Measurements from ENCODE around the gene ALKBH6. TPM values are rescaled to one million over a fixed set of nuclear protein-coding genes. Genes with fewer than 3 reads are reported as not detected.

ALKBH6 gene
- total and polyA plus RNA-seq, 9 of the 15 experiments (the other 6 are each of a cell fraction or from before 2014, with no cell fraction given) = 0.67 to 62.0 (median 34.5) TPM

DNA sequence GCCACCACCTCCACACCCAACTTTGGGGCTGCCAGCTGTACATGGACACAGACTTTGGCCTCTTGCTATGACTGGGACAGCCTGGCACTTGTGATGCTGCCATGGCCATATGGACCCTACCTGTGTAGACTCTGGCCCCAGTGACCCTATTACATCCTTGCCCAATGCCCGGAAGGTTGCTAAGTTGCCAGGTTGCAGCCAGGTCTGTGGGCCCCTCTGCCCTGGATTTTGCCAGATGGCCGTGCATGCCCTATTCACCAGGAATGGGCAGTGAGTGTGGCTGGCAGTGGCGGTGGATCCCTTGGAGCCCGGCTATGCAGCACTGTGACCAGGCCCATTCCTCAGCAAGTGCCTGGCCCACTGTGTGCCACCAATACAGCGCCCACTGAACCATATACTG lies 27.9 kb downstream of the ALKBH6 start:
- H4K20me1 ChIP-seq (replicated peaks; ENCODE audit: control insufficient read depth, insufficient read depth, low read length) = no peaks in the 10 kb centered on the region
- BruUV-seq (replicated peaks) = no TSS peak
- no peak overlapping the region for H3K9ac ChIP-seq (ENCODE audit: insufficient read depth in 1 of 2, low read depth in 2 of 2, low read length in 2 of 2)
- ChIA-PET POLR2A (no interaction called here), CTCF (ENCODE audit: low intra/inter-chr PET ratio) (no interaction called here)
- FAIRE-seq (no peak), ATAC-seq (no peak), DNase-seq (ENCODE audit: extremely low read depth in 1 of 4, low spot score in 3 of 4) (no peak)
- H3K79me2 ChIP-seq (ENCODE audit: control insufficient read depth, insufficient read depth, low read length) = no peaks in the 10 kb centered on the region
- H3K27ac ChIP-seq (ENCODE audit: extremely low read depth, low read depth, low read length) = no peak overlapping the region
- 11% methylated on average over 5 of the region's 5 CpGs for whole genome bisulfite sequencing (ENCODE audit: insufficient coverage, low coverage, missing lambda C conversion rate)
- no peak overlapping the region for H3K4me2 ChIP-seq (ENCODE audit: insufficient read depth, low read length)
- no peak overlapping the region for H3K4me3 ChIP-seq
- intact Hi-C loops (cut with micrococcal nuclease) = no loop called here
- in situ Hi-C loops (cut with MboI) = no loop called here
- peaks cover 3% of the 10 kb centered on the region for H3K9me3 ChIP-seq (replicated peaks; ENCODE audit: control insufficient read depth, insufficient read depth, low read depth, low read length)
- peaks cover 13 to 44% of the 10 kb centered on the region in 2 experiments; a peak in 4 of 5 replicates for H3K27me3 ChIP-seq (ENCODE audit: control insufficient read depth in 2 of 2, insufficient read depth in 2 of 2, low read length in 2 of 2)
- H3K36me3 ChIP-seq (ENCODE audit: control insufficient read depth, insufficient read depth, low read length) = no peaks in the 10 kb centered on the region
- H3K4me1 ChIP-seq (replicated peaks in 1 of 2; ENCODE audit: control insufficient read depth in 2 of 2, insufficient read depth in 2 of 2, low read length in 2 of 2) = peaks cover 0 to 12% of the 10 kb centered on the region in 2 experiments; a peak in 2 of 5 replicates
- TF ChIP-seq CREB5 (CRISPR knock-in tag; IDR thresholded peaks at IDR 0.05) (no peak), HNRNPH1 (optimal IDR thresholded peaks at IDR 0.05; ENCODE audit: low read depth, low read length) (no peak), PCBP1 (IDR thresholded peaks at IDR 0.05; ENCODE audit: low read depth, low read length, poor library complexity, severe bottlenecking) (no peak), SAFB2 (IDR thresholded peaks at IDR 0.05; ENCODE audit: borderline replicate concordance, low read depth, low read length, severe bottlenecking) (no peak), ZNF3 (CRISPR knock-in tag; IDR thresholded peaks at IDR 0.05) (no peak)
- TF ChIP-seq, protein P1, sequence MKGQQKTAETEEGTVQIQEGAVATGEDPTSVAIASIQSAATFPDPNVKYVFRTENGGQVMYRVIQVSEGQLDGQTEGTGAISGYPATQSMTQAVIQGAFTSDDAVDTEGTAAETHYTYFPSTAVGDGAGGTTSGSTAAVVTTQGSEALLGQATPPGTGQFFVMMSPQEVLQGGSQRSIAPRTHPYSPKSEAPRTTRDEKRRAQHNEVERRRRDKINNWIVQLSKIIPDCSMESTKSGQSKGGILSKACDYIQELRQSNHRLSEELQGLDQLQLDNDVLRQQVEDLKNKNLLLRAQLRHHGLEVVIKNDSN (CRISPR knock-in tag; IDR thresholded peaks at IDR 0.05) = no peak
- TF ChIP-seq, protein P2, sequence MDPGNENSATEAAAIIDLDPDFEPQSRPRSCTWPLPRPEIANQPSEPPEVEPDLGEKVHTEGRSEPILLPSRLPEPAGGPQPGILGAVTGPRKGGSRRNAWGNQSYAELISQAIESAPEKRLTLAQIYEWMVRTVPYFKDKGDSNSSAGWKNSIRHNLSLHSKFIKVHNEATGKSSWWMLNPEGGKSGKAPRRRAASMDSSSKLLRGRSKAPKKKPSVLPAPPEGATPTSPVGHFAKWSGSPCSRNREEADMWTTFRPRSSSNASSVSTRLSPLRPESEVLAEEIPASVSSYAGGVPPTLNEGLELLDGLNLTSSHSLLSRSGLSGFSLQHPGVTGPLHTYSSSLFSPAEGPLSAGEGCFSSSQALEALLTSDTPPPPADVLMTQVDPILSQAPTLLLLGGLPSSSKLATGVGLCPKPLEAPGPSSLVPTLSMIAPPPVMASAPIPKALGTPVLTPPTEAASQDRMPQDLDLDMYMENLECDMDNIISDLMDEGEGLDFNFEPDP (CRISPR knock-in tag; IDR thresholded peaks at IDR 0.05) = no peak
- TF ChIP-seq, protein P3, sequence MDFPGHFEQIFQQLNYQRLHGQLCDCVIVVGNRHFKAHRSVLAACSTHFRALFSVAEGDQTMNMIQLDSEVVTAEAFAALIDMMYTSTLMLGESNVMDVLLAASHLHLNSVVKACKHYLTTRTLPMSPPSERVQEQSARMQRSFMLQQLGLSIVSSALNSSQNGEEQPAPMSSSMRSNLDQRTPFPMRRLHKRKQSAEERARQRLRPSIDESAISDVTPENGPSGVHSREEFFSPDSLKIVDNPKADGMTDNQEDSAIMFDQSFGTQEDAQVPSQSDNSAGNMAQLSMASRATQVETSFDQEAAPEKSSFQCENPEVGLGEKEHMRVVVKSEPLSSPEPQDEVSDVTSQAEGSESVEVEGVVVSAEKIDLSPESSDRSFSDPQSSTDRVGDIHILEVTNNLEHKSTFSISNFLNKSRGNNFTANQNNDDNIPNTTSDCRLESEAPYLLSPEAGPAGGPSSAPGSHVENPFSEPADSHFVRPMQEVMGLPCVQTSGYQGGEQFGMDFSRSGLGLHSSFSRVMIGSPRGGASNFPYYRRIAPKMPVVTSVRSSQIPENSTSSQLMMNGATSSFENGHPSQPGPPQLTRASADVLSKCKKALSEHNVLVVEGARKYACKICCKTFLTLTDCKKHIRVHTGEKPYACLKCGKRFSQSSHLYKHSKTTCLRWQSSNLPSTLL (IDR thresholded peaks at IDR 0.05) = no peak
- no peaks in the 10 kb centered on the region for H3K9me1 ChIP-seq (ENCODE audit: control insufficient read depth, insufficient read depth, low read length)
- H2AFZ ChIP-seq (ENCODE audit: low read depth, low read length) = no peak overlapping the region

Measured in K562 (cell line).